Ascending aorta (tissue), 2 donors: Measurements from ENCODE around the gene NDUFV2. TPM values are rescaled to one million over a fixed set of nuclear protein-coding genes. Genes with fewer than 3 reads are reported as not detected.

ENCODE experiments used
- DNase-seq, 2 donors: peaks; one replicate each; pipeline ENCODE4 v3.0.0-alpha.2; 2019; ENCODE audit warnings: low spot score in 2 of 2
- H3K27ac ChIP-seq, 2 donors: fragments of 200-600 bp; sonication (generic); one replicate each; pipeline ENCODE4 v1.5.1; 2016 to 2017; ENCODE audit warnings: mild to moderate bottlenecking in 1 of 2
- H3K27me3 ChIP-seq: fragments of 200-600 bp; sonication (generic); one replicate; pipeline ENCODE4 v1.5.1; 2017
- H3K36me3 ChIP-seq, 2 donors: fragments of 200-600 bp; sonication (generic); one replicate each; pipeline ENCODE4 v1.5.1; 2016
- H3K4me1 ChIP-seq, 2 donors: fragments of 200-600 bp; sonication (generic); one replicate each; pipeline ENCODE4 v1.5.1; 2016 to 2017; ENCODE audit warnings: mild to moderate bottlenecking in 1 of 2
- H3K4me3 ChIP-seq, 2 donors: fragments of 200-600 bp; sonication (generic); one replicate each; pipeline ENCODE4 v1.5.1; 2016 to 2017; ENCODE audit warnings: mild to moderate bottlenecking in 1 of 2
- H3K9me3 ChIP-seq, 2 donors: fragments of 200-600 bp; sonication (generic); one replicate each; pipeline ENCODE4 v1.5.1; 2016
- intact Hi-C: fragments of 100-400 bp; cut with DNase I; formaldehyde crosslinking; loops from one replicate; pipeline ENCODE4 v1.15.1; 2023
- total RNA-seq: library from RNA; depleted of rRNA; stranded (reverse); fragments of >200 nt; gene quantifications from one replicate; pipeline ENCODE4 v1.1.0, GENCODE V29; 2016
- TF ChIP-seq, protein P1 (sequence below), 3 experiments: fragments of 200-600 bp in 2 of 3; fragments of 450-650 bp in 1 of 3; sonication (generic) in 2 of 3; IDR thresholded peaks; one replicate each; pipeline ENCODE4 v1.5.1; 2016 to 2019; ENCODE audit warnings: antibody characterized with exemption in 3 of 3, mild to moderate bottlenecking in 1 of 3, moderate library complexity in 1 of 3

The NDUFV2 gene
- total RNA-seq, 1 donor from 2014 or later: 48.6 TPM

DNA sequence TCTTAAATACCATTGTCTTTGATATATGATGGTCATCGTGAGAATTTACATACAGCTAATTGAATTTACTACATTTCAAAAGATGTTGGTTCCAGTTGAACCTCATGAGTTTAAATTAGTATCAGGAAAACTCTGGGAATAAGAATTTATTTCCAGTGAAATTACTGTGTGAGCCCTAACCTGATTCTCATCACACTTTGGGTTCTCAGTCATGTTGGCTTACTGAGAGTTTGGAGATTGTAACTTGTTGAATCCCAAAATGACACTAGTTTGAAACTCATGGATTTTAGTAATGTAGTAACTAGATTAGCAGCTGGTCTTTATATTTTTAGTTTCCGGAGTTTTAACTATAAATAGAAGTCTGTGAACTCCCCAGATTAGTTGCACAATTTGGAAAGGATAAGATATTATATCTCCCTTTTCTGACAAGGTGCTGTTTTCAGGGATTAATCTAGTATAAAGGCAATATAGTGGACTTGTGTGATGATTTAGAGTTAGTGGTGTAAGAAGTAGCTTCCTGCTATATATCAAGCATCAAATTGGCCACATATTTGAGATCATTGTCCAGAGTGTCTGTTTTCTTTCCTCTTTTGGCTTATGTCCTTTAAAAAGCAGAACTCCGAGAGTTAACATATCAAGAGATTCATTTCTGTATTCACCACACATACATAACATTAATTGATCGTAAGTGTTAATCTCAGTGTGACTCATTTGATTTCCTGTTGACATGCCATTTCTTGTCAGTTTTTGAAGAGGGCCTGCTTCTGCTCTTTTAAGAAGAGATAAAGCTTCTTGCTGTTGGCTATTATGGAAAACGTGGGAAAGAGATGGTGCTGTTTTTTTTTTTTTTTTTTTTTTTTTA is 15.7 kb downstream of the NDUFV2 start:
- no peak for DNase-seq
- H3K27me3 ChIP-seq: no peaks in the 10 kb centered on the region
- H3K27ac ChIP-seq: peak overlapping the region; percentile 83 to 86
- intact Hi-C loops: loop anchor here (1.0 kb wide), 2 partner anchors 16 to 18 kb away; partner anchors contain the start of genes ANKRD12 and NDUFV2
- peak overlapping the region; percentile 32 to 46 for H3K4me3 ChIP-seq
- TF ChIP-seq, protein P1, sequence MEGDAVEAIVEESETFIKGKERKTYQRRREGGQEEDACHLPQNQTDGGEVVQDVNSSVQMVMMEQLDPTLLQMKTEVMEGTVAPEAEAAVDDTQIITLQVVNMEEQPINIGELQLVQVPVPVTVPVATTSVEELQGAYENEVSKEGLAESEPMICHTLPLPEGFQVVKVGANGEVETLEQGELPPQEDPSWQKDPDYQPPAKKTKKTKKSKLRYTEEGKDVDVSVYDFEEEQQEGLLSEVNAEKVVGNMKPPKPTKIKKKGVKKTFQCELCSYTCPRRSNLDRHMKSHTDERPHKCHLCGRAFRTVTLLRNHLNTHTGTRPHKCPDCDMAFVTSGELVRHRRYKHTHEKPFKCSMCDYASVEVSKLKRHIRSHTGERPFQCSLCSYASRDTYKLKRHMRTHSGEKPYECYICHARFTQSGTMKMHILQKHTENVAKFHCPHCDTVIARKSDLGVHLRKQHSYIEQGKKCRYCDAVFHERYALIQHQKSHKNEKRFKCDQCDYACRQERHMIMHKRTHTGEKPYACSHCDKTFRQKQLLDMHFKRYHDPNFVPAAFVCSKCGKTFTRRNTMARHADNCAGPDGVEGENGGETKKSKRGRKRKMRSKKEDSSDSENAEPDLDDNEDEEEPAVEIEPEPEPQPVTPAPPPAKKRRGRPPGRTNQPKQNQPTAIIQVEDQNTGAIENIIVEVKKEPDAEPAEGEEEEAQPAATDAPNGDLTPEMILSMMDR (IDR thresholded peaks at IDR 0.05): no peak
- no peaks in the 10 kb centered on the region for H3K9me3 ChIP-seq
- H3K36me3 ChIP-seq: peaks cover 7 to 16% of the 10 kb centered on the region in 2 donors
- H3K4me1 ChIP-seq: peaks cover 7 to 53% of the 10 kb centered on the region in 2 donors

DNA sequence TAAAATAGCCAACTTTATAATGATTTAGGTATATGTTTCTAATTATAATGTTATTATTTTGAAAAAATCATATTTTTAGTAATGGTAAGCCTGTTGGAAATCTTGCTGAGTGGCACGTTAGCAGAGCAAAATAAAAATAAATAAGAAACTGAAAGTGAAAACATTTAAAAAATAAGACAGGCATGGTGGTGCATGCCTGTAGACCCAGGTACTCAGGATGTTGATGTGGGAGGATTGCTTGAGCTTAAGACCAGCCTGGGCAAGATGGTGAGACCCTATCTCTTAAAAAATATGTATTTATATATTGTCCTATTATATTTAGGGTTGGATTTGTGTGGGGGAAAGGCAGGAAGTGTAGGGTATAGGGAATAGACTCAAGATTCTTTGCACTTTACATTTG is 18.3 kb downstream of the NDUFV2 start:
- no peak for DNase-seq
- no peaks in the 10 kb centered on the region for H3K9me3 ChIP-seq
- TF ChIP-seq, protein P1 (IDR thresholded peaks at IDR 0.05): no peak
- intact Hi-C loops: no loop called here
- no peak overlapping the region for H3K4me3 ChIP-seq
- H3K27me3 ChIP-seq: no peaks in the 10 kb centered on the region
- H3K27ac ChIP-seq: peak overlapping the region; percentile 22 to 34
- peaks cover 7 to 28% of the 10 kb centered on the region in 2 donors for H3K36me3 ChIP-seq
- H3K4me1 ChIP-seq: peaks cover 7 to 36% of the 10 kb centered on the region in 2 donors

DNA sequence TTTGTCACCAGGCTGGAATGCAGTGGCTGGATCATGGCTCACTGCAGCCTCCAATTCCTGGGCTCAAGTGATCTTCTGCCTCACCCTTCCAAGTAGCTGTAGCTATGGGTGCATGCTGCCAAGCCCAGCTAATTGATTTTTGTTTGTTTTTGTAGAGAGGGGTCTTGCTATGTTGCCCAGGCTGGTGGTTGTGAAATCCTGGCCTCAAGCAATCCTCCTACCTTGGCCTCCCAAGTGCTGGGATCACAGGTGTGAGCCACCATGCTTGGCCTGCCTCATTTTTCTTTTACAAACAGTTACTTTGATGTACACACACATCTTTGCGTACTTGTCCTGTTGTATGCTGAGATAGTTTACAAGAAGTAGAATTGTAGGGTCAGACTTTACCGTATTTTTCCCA is 21.0 kb downstream of the NDUFV2 start:
- TF ChIP-seq, protein P1 (IDR thresholded peaks at IDR 0.05): no peak
- intact Hi-C loops: no loop called here
- no peak overlapping the region for H3K27ac ChIP-seq

DNA sequence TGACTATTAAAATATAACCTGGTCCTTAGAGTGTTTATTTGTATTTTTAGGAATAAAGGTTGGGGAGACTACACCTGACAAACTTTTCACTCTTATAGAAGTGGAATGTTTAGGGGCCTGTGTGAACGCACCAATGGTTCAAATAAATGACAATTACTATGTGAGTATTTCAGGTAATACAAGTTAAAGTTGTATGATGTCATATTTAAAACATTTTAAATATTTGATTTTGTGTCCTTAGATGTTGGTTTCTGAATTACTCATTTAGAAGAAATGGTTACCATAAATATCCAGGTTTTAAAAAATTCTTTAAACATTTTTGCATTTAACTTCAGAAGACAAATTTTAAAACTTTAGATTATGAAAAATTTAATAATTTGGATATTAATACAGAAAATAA is 22.3 kb downstream of the NDUFV2 start:
- no peaks in the 10 kb centered on the region for H3K9me3 ChIP-seq
- intact Hi-C loops: no loop called here
- no peak for DNase-seq
- peaks cover 31 to 69% of the 10 kb centered on the region in 2 donors for H3K36me3 ChIP-seq
- H3K4me3 ChIP-seq: no peak overlapping the region
- H3K27ac ChIP-seq: no peak overlapping the region
- H3K27me3 ChIP-seq: no peaks in the 10 kb centered on the region
- H3K4me1 ChIP-seq: peaks cover 0 to 2% of the 10 kb centered on the region in 2 donors
- TF ChIP-seq, protein P1 (IDR thresholded peaks at IDR 0.05): no peak

More for the DNA sequence above, 21.0 kb downstream of the NDUFV2 start:
- Histone ChIP-seq H3K4me1 (peaks cover 0 to 12% of the 10 kb centered on the region in 2 donors), H3K27me3 (no peaks in the 10 kb centered on the region), H3K36me3 (peaks cover 19 to 56% of the 10 kb centered on the region in 2 donors), H3K9me3 (no peaks in the 10 kb centered on the region), H3K4me3 (no peak overlapping the region)
- DNase-seq: no peak

DNA sequence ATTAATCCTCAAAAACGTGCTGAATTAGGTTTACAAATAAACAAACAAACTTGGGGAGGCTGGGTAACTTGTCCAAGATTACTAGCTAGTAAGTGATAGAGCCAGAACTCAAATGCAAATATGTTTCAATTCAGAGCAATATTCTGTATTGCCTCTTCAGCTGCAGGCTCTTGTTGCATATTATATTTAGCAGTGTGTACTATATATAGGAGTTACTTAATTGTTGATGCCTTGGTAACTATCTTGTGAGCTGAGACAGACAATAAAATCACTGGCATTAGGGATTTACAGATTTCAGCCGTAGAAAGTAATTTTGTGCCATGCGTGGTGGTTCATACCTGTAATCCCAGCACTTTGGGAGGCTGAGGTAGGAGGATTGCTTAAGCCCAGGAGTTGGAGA is 23.8 kb downstream of the NDUFV2 start:
- TF ChIP-seq, protein P1 (IDR thresholded peaks at IDR 0.05): no peak
- DNase-seq: no peak
- peaks cover 31 to 70% of the 10 kb centered on the region in 2 donors for H3K36me3 ChIP-seq
- no peaks in the 10 kb centered on the region for H3K9me3 ChIP-seq
- H3K27ac ChIP-seq: no peak overlapping the region
- no peaks in the 10 kb centered on the region for H3K4me1 ChIP-seq
- no peaks in the 10 kb centered on the region for H3K27me3 ChIP-seq
- intact Hi-C loops: no loop called here
- no peak overlapping the region for H3K4me3 ChIP-seq
